ENCODE data around the gene TNXB. TPM values are rescaled to one million over a fixed set of nuclear protein-coding genes. Genes with fewer than 3 reads are reported as not detected.

TNXB gene
- total RNA-seq, 4 donors from 2014 or later: 223 to 525 (median 326) TPM

DNA sequence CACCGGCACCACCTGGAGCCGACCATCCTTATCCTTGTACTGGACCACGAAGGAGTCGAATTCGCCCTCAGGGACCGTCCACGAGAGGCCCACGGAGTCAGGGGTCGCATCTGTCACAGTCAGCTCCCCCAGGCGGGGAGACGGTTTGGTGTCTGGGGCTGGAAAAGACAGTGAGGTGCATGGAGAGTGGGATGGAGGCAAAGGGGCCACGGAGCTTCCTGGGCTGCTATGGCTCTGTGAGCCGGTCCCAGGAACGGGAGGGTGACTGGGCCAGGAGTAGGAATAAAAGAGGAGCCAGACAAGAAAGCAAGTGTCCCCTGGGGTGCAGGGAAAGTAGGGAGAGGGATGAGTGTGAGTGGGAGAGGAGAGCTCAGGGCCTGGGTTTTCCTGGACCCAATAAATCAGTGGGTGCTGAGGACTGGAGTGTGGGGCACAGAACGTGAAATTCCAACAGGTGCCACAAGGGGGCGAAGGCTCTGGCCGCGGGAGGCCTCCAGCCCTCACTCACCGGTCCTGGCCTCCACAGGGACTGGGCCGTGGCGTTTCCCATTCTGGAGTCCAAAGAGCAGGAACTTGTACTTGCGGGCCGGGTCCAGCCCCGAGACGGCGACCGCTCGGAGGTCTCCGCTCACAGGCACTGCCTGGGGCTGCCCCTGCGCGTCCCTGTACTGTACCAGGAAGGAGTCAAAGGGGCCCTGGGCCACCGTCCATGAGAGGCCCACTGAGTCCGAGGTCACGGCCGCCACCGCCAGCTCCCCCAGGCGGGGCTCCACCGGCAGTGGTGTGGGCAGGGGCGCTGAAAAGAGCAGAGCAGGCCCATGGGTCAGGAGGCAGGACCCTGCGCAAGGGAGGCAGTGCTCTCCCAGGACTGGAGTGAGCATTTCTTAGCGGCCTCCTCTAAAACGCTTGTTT, 61.0 kb downstream of the TNXB start:
- no peaks in the 10 kb centered on the region for H3K9me3 ChIP-seq
- TF ChIP-seq POLR2A (IDR thresholded peaks at IDR 0.05; ENCODE audit: low read depth) (no peak), EP300 (IDR thresholded peaks at IDR 0.05) (no peak), CTCF (IDR thresholded peaks at IDR 0.05) (peak; percentile 80 to 93 (median 81)), POLR2AphosphoS5 (IDR thresholded peaks at IDR 0.05) (peak in 1 of 2 donors; percentile 43)
- H3K36me3 ChIP-seq: peaks cover 0 to 54% (median 11%) of the 10 kb centered on the region in 4 donors
- intact Hi-C loops (cut with DNase I): no loop called here
- 55% methylated on average over 27 of the region's 42 CpGs for WGBS
- H3K4me3 ChIP-seq: peak overlapping the region in 1 of 4 donors; percentile 9
- H3K4me1 ChIP-seq: peaks cover 28 to 37% (median 32%) of the 10 kb centered on the region in 4 donors
- H3K27me3 ChIP-seq: no peaks in the 10 kb centered on the region
- H3K27ac ChIP-seq (replicated peaks in 1 of 4): peak overlapping the region; percentile 74 to 87 (median 80)
- DNase-seq (ENCODE audit: extremely low spot score): no peak

DNA sequence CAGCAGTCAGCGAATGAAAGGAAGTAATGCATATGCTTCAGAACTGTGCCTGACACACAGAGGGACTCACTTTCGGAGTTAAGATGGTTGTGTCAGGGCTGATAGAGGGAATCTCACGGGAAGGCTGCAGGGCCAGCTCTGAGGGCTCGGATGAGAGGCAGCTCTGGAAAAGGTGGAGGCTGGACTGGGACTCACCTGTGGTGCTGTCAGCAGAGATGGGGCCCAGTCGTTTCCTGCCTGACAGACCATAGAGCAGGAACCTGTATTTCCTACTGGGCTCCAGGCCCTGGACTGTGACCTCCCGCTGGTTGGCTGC, 61.6 kb downstream of the TNXB start:
- Histone ChIP-seq H3K9me3 (no peaks in the 10 kb centered on the region), H3K36me3 (peaks cover 0 to 48% (median 8%) of the 10 kb centered on the region in 4 donors), H3K4me3 (no peak overlapping the region), H3K4me1 (peaks cover 28 to 37% (median 32%) of the 10 kb centered on the region in 4 donors), H3K27me3 (no peaks in the 10 kb centered on the region), H3K27ac (replicated peaks in 1 of 4) (peak overlapping the region; percentile 74 to 87 (median 80))
- no peak for DNase-seq (ENCODE audit: extremely low spot score)
- TF ChIP-seq POLR2A (IDR thresholded peaks at IDR 0.05; ENCODE audit: low read depth): no peak
- no peak for TF ChIP-seq CTCF (IDR thresholded peaks at IDR 0.05)
- no peak for TF ChIP-seq EP300 (IDR thresholded peaks at IDR 0.05)
- no peak for TF ChIP-seq POLR2AphosphoS5 (IDR thresholded peaks at IDR 0.05)
- 87% methylated on average over 3 of the region's 6 CpGs for WGBS
- intact Hi-C loops (cut with DNase I): no loop called here

DNA sequence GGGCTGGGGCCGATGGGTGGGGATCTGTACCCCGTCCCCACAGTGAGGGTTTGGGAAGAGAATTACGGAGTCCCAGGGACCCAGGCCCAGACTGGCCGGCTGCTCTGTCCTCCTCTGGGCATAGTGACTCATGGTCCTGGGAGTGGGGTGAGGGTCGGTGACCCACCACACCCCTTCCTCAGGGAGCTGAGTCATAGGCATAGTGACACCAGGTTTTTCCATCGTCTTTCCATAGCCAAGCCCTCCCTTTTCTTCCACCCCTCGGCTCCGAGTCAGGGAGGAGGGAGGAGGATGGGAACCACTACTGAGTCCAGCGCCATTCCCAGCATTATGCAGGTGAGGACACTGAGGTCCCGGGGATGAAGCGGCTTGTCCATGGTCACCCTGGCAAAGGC, 62.1 kb downstream of the TNXB start:
- intact Hi-C loops (cut with DNase I): no loop called here
- H3K4me1 ChIP-seq: peaks cover 28 to 37% (median 32%) of the 10 kb centered on the region in 4 donors
- no peaks in the 10 kb centered on the region for H3K9me3 ChIP-seq
- peak overlapping the region; percentile 74 to 87 (median 80) for H3K27ac ChIP-seq (replicated peaks in 1 of 4)
- peak overlapping the region in 1 of 4 donors; percentile 20 for H3K4me3 ChIP-seq
- 45% methylated on average over 11 of the region's 11 CpGs for WGBS
- H3K27me3 ChIP-seq: no peaks in the 10 kb centered on the region
- TF ChIP-seq POLR2AphosphoS5 (IDR thresholded peaks at IDR 0.05) (peak; percentile 63 to 74), EP300 (IDR thresholded peaks at IDR 0.05) (no peak), CTCF (IDR thresholded peaks at IDR 0.05) (no peak)
- no peak for DNase-seq (ENCODE audit: extremely low spot score)
- peaks cover 0 to 44% (median 6%) of the 10 kb centered on the region in 4 donors for H3K36me3 ChIP-seq

GRCh38 chr6:32046450-32047083, 62.6 kb downstream of the TNXB start:
- Histone ChIP-seq H3K9me3 (no peaks in the 10 kb centered on the region), H3K4me3 (peak overlapping the region in 2 of 4 donors; percentile 9 to 20), H3K27ac (replicated peaks in 1 of 4) (peak overlapping the region; percentile 74 to 87 (median 80)), H3K4me1 (peaks cover 28 to 37% (median 32%) of the 10 kb centered on the region in 4 donors), H3K36me3 (peaks cover 0 to 39% (median 4%) of the 10 kb centered on the region in 4 donors), H3K27me3 (no peaks in the 10 kb centered on the region)
- intact Hi-C loops (cut with DNase I): no loop called here
- TF ChIP-seq POLR2AphosphoS5 (IDR thresholded peaks at IDR 0.05): no peak
- peak in 1 of 3 experiments; percentile 9 for TF ChIP-seq CTCF (IDR thresholded peaks at IDR 0.05)
- 57% methylated on average over 1 of the region's 14 CpGs for WGBS
- DNase-seq (ENCODE audit: extremely low spot score): no peak

All from esophagus muscularis mucosa (tissue), 4 donors.